ENCODE results near the gene MYH15. TPM values are rescaled to one million over a fixed set of nuclear protein-coding genes. Genes with fewer than 3 reads are reported as not detected.

MYH15 gene
- total and polyA plus RNA-seq, 2 of the 8 experiments (the other 6 are each of a cell fraction or from before 2014, with no cell fraction given): under 0.01 TPM; not detected in 1

DNA sequence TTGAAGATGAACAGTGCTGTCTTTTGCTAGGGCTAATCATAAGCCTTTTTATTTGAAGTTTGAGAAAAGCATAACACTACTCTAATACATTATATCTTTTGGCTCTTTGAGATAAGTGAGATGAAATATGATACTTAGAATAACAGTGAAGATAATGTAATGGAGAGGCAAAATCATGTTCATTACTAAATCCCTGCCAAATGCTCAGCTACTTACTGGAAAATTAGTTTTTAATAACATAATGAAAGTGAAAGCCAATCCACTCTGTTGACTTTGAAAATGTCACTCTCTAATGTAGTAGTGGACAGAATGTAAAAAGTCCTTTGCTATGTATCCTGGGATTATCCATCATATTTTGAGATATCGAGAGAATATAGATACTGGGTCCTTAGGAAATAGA lies 35.9 kb upstream of the MYH15 start:
- Histone ChIP-seq H4K91ac (replicated peaks; ENCODE audit: insufficient read length, low read length) (no peak overlapping the region), H2BK5ac (ENCODE audit: low read depth, low read length) (no peak overlapping the region), H3K14ac (ENCODE audit: insufficient read length) (no peak overlapping the region), H2AK5ac (ENCODE audit: low read depth, low read length) (no peak overlapping the region), H3K79me2 (ENCODE audit: control insufficient read depth in 1 of 2, insufficient read depth in 2 of 2, low read length in 2 of 2) (no peaks in the 10 kb centered on the region), H2BK15ac (ENCODE audit: low read length) (no peak overlapping the region), H3K4me1 (replicated peaks in 1 of 4; ENCODE audit: control insufficient read depth in 3 of 4, insufficient read depth in 4 of 4, low read length in 3 of 4) (no peaks in the 10 kb centered on the region), H3K23me2 (ENCODE audit: low read depth, low read length) (no peaks in the 10 kb centered on the region), H3K79me1 (ENCODE audit: low read depth, low read length) (no peaks in the 10 kb centered on the region), H3K4me3 (ENCODE audit: extremely low read depth in 1 of 4, insufficient read depth in 2 of 4, low read depth in 3 of 4, low read length in 4 of 4) (no peak overlapping the region), H3K18ac (ENCODE audit: extremely low read depth, low read length) (no peak overlapping the region), H3K4me2 (ENCODE audit: insufficient read depth in 1 of 2, low read depth in 2 of 2, low read length in 2 of 2) (no peak overlapping the region), H3K56ac (replicated peaks; ENCODE audit: insufficient read length, low read depth, low read length) (no peak overlapping the region), H4K8ac (ENCODE audit: extremely low read depth, insufficient read depth, low read length) (no peak overlapping the region), H3K27me3 (replicated peaks in 1 of 4; ENCODE audit: control insufficient read depth in 3 of 4, extremely low read depth in 1 of 4, insufficient read depth in 3 of 4, low read length in 3 of 4) (no peaks in the 10 kb centered on the region), H3K23ac (ENCODE audit: insufficient read length) (no peak overlapping the region), H3K9ac (replicated peaks in 1 of 4; ENCODE audit: extremely low read depth in 1 of 4, low read depth in 3 of 4, low read length in 3 of 4) (no peak overlapping the region), H2BK20ac (ENCODE audit: low read length) (no peak overlapping the region), H3K9me3 (ENCODE audit: insufficient read depth in 2 of 2, low read depth in 1 of 2, low read length in 1 of 2) (0 out of 4 replicates have a peak, but pooled peaks cover 0 to 7% of the 10 kb centered on the region in 2 experiments), H3K36me3 (ENCODE audit: control insufficient read depth in 2 of 4, insufficient read depth in 4 of 4, low read length in 3 of 4) (peaks cover 0 to 42% (median 10%) of the 10 kb centered on the region in 4 experiments), H4K5ac (ENCODE audit: insufficient read length, low read depth, low read length) (no peak overlapping the region), H2BK12ac (ENCODE audit: low read depth, low read length) (no peak overlapping the region), H3K27ac (ENCODE audit: low read depth, low read length) (no peak overlapping the region), H2AFZ (ENCODE audit: low read length) (no peak overlapping the region), H3K4ac (replicated peaks; ENCODE audit: insufficient read length, low read depth, low read length) (no peak overlapping the region), H2BK120ac (replicated peaks; ENCODE audit: low read depth, low read length) (no peak overlapping the region), H4K20me1 (replicated peaks in 1 of 2; ENCODE audit: control insufficient read depth in 1 of 2, insufficient read depth in 2 of 2, low read length in 2 of 2) (no peaks in the 10 kb centered on the region)
- WGBS, 2 experiments (ENCODE audit: extremely low coverage in 1 of 2, insufficient coverage in 1 of 2, insufficient read length in 1 of 2, insufficient replicate concordance in 2 of 2, low coverage in 1 of 2, low lambda C conversion rate in 2 of 2, missing lambda C conversion rate in 1 of 2): 100% methylated on average over 1 of the region's 1 CpG; no CpG with 5 or more reads in 1 of the 2 experiments
- DNase-seq (ENCODE audit: low read depth in 1 of 2, low spot score in 2 of 2) (no peak), FAIRE-seq (no peak)
- ChIA-PET POLR2A (ENCODE audit: partially characterized antibody) (interaction anchor here (1.5 kb wide), 1 partner anchor 9 kb away, joined by 8 read pairs; no protein-coding TSS in a partner anchor), CTCF (ENCODE audit: partially characterized antibody) (no interaction called here)
- no peak for TF ChIP-seq TCF12 (IDR thresholded peaks at IDR 0.05; ENCODE audit: low read depth, low read length)
- no peak for TF ChIP-seq RXRA (IDR thresholded peaks at IDR 0.05; ENCODE audit: insufficient read depth, low read depth, low read length)
- no peak for TF ChIP-seq EZH2 (IDR thresholded peaks at IDR 0.05; ENCODE audit: low read depth, low read length, severe bottlenecking)
